ENCODE data around the gene CSPG4. TPM values are rescaled to one million over a fixed set of nuclear protein-coding genes. Genes with fewer than 3 reads are reported as not detected.

Gene CSPG4
- total and polyA plus RNA-seq, 10 donors, result 0.89 to 28.6 (median 7.4) TPM

GRCh38 chr15:75639709-75640482 is 72.8 kb downstream of the CSPG4 start, which contains the start of gene IMP3:
Gene IMP3 (minus strand): TSS chr15:75640224. CDS start chr15:75640168, 56 bp downstream.
- H3K4me3 ChIP-seq, result peak within 1 kb of the TSS; percentile 76 to 100 (median 92)
- H3K4me1 ChIP-seq, result peaks cover 21 to 58% (median 46%) of the 10 kb centered on the region in 6 donors
- peak; percentile 97 for DNase-seq
- peak within 1 kb of the TSS; percentile 85 to 98 (median 94) for H3K27ac ChIP-seq
- TF ChIP-seq POLR2A (IDR thresholded peaks at IDR 0.05) (peak in 2 of 3 donors; percentile 80 to 97), CTCF (IDR thresholded peaks at IDR 0.05 in 8 of 11, conservative IDR thresholded peaks at IDR 0.05 in 3 of 11) (peak in 4 of 11 experiments; percentile 27 to 42 (median 37)), POLR2AphosphoS5 (IDR thresholded peaks at IDR 0.05) (peak; percentile 99 to 100 (median 100))
- intact Hi-C loops (cut with DNase I; ENCODE audit: low total_unique reads), result no loop called here
- H3K9me3 ChIP-seq, result no peaks in the 10 kb centered on the region
- peaks cover 0 to 13% (median 0%) of the 10 kb centered on the region in 6 donors for H3K36me3 ChIP-seq
- WGBS, 5 donors, result 0 to 2% (median 0%) methylated on average over 33 to 83 of the region's 83 CpGs
- no peaks in the 10 kb centered on the region for H3K27me3 ChIP-seq (replicated peaks in 1 of 7)

- 0 to 2% (median 1%) methylated on average over 15 to 16 of the region's 16 CpGs for WGBS, 5 donors
- Histone ChIP-seq H3K4me1 (peaks cover 21 to 58% (median 46%) of the 10 kb centered on the region in 6 donors), H3K27me3 (replicated peaks in 1 of 7) (no peaks in the 10 kb centered on the region), H3K4me3 (peak overlapping the region; percentile 76 to 100 (median 92)), H3K36me3 (peaks cover 0 to 13% (median 0%) of the 10 kb centered on the region in 6 donors), H3K27ac (peak overlapping the region; percentile 85 to 98 (median 94)), H3K9me3 (no peaks in the 10 kb centered on the region)
- intact Hi-C loops (cut with DNase I; ENCODE audit: low total_unique reads), result no loop called here
- TF ChIP-seq POLR2AphosphoS5 (IDR thresholded peaks at IDR 0.05), result no peak
- no peak for TF ChIP-seq POLR2A (IDR thresholded peaks at IDR 0.05)
- TF ChIP-seq CTCF (IDR thresholded peaks at IDR 0.05 in 8 of 11, conservative IDR thresholded peaks at IDR 0.05 in 3 of 11), result no peak
- no peak for DNase-seq
These were observed 73.4 kb downstream of the CSPG4 start for GRCh38 chr15:75639191-75639708.

- no peaks in the 10 kb centered on the region for H3K9me3 ChIP-seq
- peak overlapping the region in 4 of 8 donors; percentile 88 to 99 (median 92) for H3K4me3 ChIP-seq
- intact Hi-C loops (cut with DNase I; ENCODE audit: low total_unique reads), result no loop called here
- no peaks in the 10 kb centered on the region for H3K27me3 ChIP-seq (replicated peaks in 1 of 7)
- H3K4me1 ChIP-seq, result peaks cover 21 to 58% (median 46%) of the 10 kb centered on the region in 6 donors
- peaks cover 0 to 13% (median 0%) of the 10 kb centered on the region in 6 donors for H3K36me3 ChIP-seq
- no peak for TF ChIP-seq CTCF (IDR thresholded peaks at IDR 0.05 in 8 of 11, conservative IDR thresholded peaks at IDR 0.05 in 3 of 11)
- no peak for TF ChIP-seq POLR2A (IDR thresholded peaks at IDR 0.05)
- no peak for TF ChIP-seq POLR2AphosphoS5 (IDR thresholded peaks at IDR 0.05)
- peak overlapping the region; percentile 85 to 98 (median 94) for H3K27ac ChIP-seq
- WGBS, 5 donors, result 57 to 93% (median 65%) methylated on average over 4 of the region's 4 CpGs
- peak; percentile 11 for DNase-seq
These were observed 75.2 kb downstream of the CSPG4 start for GRCh38 chr15:75637245-75638009.
